Endothelial cell of umbilical vein (primary cell): ENCODE measurements around the gene PRPF19.
A peak's percentile ranks its signal among the peaks of the same experiment; 100 is the strongest.

Source experiments
- EZH2 ChIP-seq: IDR thresholded peaks from 2 replicates; pipeline ENCODE4 v1.6.1; 2012; ENCODE audit warnings: borderline replicate concordance, low read depth, mild to moderate bottlenecking, moderate library complexity, low read length, inconsistent platforms; ENCODE audit not compliant: severe bottlenecking
- GATA2 ChIP-seq: IDR thresholded peaks from 2 replicates; pipeline ENCODE4 v1.7.0; 2011; ENCODE audit warnings: low read depth, mild to moderate bottlenecking, moderate library complexity, mixed read lengths, low read length; ENCODE audit not compliant: insufficient read length, insufficient read depth
- JUN ChIP-seq: IDR thresholded peaks from 2 replicates; pipeline ENCODE4 v1.6.1; 2011; ENCODE audit warnings: borderline replicate concordance, low read depth; ENCODE audit not compliant: insufficient read length, insufficient read depth
- POLR2A ChIP-seq: IDR thresholded peaks from 2 replicates; pipeline ENCODE4 v1.6.1; 2012; ENCODE audit warnings: low read depth, mild to moderate bottlenecking, control low read depth, low read length
- POLR2AphosphoS5 ChIP-seq: IDR thresholded peaks from 2 replicates; pipeline ENCODE4 v1.6.1; 2012; ENCODE audit warnings: low read depth, mild to moderate bottlenecking, control low read depth, low read length, moderate library complexity; ENCODE audit not compliant: insufficient read depth
- TF ChIP-seq, protein P1 (sequence below), 2 donors: IDR thresholded peaks; 1 replicate in 1 of 2; 2 replicates in 1 of 2; pipeline ENCODE4 v1.5.1; 2011; ENCODE audit warnings: low read length in 2 of 2, mild to moderate bottlenecking in 2 of 2, moderate library complexity in 2 of 2, control low read depth in 1 of 2, inconsistent platforms in 1 of 2, low read depth in 1 of 2; ENCODE audit not compliant: insufficient read depth in 1 of 2; ENCODE audit errors: extremely low read depth in 1 of 2
- TF ChIP-seq, protein P2 (sequence below): IDR thresholded peaks from 2 replicates; pipeline ENCODE4 v1.6.1; 2011; ENCODE audit not compliant: insufficient read depth, insufficient read length

DNA sequence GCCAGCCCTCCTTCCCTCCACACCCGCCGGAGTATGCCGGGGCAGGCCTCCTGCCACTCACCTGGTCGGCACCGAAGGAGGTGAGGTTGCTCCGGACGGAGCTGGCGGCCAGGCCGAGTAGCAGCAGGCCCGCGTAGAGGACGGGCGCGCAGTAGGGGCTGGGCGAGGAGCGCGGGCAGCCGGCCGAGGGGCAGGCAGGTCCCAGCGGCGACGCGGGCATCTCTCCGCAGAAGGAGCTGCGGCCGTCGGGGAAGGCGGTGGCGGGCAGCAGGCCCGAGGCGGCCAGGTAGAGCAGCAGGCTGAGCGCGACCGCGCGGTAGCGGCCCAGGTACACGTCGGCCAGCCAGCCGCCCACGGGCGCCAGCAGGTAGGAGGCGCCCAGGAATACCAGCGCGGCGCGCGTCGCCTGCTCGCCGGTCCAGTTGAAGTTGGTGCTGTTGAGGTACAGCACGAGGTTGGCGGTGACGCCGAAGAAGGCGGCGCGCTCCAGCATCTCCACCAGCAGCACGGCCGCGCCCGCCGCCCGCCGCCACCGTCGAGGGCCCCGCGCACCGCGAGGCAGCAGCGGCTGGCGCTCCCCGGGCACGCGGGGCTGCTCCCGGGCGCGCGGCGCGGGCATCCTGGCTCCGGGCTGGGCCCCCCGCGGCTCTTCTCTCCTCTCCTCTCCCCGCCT, 44.7 kb upstream of the PRPF19 start:
- TF ChIP-seq, protein P1, sequence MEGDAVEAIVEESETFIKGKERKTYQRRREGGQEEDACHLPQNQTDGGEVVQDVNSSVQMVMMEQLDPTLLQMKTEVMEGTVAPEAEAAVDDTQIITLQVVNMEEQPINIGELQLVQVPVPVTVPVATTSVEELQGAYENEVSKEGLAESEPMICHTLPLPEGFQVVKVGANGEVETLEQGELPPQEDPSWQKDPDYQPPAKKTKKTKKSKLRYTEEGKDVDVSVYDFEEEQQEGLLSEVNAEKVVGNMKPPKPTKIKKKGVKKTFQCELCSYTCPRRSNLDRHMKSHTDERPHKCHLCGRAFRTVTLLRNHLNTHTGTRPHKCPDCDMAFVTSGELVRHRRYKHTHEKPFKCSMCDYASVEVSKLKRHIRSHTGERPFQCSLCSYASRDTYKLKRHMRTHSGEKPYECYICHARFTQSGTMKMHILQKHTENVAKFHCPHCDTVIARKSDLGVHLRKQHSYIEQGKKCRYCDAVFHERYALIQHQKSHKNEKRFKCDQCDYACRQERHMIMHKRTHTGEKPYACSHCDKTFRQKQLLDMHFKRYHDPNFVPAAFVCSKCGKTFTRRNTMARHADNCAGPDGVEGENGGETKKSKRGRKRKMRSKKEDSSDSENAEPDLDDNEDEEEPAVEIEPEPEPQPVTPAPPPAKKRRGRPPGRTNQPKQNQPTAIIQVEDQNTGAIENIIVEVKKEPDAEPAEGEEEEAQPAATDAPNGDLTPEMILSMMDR (IDR thresholded peaks at IDR 0.05; ENCODE audit: extremely low read depth in 1 of 2, insufficient read depth in 1 of 2, low read depth in 1 of 2, low read length in 2 of 2), result no peak
- TF ChIP-seq, protein P2, sequence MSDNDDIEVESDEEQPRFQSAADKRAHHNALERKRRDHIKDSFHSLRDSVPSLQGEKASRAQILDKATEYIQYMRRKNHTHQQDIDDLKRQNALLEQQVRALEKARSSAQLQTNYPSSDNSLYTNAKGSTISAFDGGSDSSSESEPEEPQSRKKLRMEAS, result no peak
- TF ChIP-seq POLR2AphosphoS5 (no peak), JUN (no peak), POLR2A (no peak), EZH2 (peak; percentile 84), GATA2 (no peak)
